ENCODE measurements around the gene MAML2.

MAML2 gene

DNA sequence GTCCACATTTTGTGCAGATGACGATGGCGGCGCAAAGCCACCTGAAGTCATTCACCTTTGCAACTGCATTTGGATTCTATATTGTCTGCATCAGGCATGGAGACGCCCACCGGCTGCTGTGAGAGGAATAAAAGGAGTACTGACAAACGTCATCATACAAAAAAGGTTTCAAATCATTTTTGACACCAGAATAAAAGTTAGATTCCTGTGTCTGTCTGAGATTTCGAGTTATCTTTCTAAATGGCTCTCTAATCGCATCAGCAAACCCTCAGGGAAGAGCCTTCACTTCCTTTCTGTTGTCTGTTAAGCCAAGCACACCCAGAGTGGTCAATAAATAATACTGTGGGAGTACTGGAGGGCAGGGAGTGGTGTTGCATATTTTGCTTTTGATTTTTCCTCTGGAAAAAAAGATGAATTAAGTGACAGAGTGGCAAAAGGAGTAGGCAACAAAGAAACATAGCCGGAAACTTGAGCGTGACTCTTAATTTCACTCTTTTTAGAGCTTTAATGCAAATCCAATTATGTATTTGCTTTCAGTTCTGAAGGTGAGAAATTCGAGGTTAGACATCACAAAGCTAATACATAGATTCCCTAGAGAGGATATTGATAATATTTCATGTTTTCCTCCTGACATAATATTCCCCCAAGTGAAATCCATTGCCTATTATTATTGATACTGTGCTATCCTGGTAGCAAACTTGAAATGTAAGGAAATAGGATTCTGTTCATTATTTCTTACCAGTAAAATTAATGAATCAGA is 268.3 kb downstream of the MAML2 start:
- DNase-seq (ENCODE audit: extremely low read depth, low read depth) = no peak
- TF ChIP-seq, protein P1, sequence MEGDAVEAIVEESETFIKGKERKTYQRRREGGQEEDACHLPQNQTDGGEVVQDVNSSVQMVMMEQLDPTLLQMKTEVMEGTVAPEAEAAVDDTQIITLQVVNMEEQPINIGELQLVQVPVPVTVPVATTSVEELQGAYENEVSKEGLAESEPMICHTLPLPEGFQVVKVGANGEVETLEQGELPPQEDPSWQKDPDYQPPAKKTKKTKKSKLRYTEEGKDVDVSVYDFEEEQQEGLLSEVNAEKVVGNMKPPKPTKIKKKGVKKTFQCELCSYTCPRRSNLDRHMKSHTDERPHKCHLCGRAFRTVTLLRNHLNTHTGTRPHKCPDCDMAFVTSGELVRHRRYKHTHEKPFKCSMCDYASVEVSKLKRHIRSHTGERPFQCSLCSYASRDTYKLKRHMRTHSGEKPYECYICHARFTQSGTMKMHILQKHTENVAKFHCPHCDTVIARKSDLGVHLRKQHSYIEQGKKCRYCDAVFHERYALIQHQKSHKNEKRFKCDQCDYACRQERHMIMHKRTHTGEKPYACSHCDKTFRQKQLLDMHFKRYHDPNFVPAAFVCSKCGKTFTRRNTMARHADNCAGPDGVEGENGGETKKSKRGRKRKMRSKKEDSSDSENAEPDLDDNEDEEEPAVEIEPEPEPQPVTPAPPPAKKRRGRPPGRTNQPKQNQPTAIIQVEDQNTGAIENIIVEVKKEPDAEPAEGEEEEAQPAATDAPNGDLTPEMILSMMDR (IDR thresholded peaks at IDR 0.05; ENCODE audit: low read depth, low read length) = no peak

DNA sequence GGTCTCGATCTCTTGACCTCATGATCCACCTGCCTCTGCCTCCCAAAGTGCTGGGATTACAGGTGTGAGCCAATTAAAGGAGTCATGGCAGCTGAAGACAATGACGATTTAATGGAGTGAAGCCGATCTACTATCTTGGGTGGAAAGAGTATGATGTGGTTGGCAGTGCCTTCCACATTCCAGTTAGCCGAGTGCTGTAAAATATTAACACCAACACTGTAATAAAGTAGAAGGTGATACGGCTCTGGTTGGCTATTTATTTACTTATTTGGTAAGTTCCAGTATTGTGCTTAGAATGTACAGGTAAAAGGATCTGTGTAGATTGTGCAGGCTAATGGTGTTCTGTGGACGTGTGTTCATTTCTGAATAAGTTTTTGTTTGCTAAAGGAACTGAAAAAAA is 269.5 kb downstream of the MAML2 start:
- no peak for DNase-seq (ENCODE audit: extremely low read depth, low read depth)
- TF ChIP-seq, protein P1 (IDR thresholded peaks at IDR 0.05; ENCODE audit: low read depth, low read length) = no peak

DNA sequence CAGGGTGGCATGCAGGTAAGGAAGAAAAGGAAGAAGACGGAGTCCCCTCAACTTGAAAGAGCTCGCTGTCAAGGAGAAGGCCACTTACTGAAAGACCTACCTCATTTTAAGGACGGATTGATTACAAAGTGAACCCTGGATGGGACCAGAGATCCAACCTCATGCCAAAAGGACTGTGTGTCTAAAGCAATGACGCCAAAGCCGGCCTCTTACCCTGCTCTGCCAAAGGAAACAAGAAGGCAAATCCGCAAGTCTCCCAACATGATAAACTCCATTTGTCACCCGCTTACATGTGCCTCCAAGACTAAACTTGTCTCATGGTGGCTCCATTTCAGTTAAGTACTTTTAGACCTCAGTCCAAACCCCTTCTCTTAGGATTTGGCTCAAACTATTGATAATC is 270.4 kb downstream of the MAML2 start:
- TF ChIP-seq, protein P1 (IDR thresholded peaks at IDR 0.05; ENCODE audit: low read depth, low read length) = no peak
- no peak for DNase-seq (ENCODE audit: extremely low read depth, low read depth)

DNA sequence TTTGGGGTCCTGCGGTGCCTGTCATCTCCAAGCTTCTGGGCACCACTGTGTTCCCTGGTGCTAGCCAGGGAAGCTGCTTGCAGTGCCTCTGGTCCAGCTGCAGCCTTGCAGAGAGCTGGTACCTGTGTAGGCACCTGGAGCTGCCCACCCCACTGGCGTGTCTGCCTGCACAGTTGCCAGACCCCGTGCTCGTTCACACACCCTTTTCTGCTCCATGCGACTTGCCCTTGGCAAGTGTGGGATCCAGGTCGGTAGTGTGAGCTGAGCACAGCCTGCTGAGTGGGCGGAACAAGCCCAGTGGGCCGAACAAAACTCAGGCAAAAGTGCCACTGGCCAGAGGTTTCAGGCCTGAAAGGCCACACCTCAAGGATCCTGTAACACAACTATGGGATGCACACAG is 272.5 kb downstream of the MAML2 start:
- TF ChIP-seq, protein P1 (IDR thresholded peaks at IDR 0.05; ENCODE audit: low read depth, low read length) = no peak
- no peak for DNase-seq (ENCODE audit: extremely low read depth, low read depth)

DNA sequence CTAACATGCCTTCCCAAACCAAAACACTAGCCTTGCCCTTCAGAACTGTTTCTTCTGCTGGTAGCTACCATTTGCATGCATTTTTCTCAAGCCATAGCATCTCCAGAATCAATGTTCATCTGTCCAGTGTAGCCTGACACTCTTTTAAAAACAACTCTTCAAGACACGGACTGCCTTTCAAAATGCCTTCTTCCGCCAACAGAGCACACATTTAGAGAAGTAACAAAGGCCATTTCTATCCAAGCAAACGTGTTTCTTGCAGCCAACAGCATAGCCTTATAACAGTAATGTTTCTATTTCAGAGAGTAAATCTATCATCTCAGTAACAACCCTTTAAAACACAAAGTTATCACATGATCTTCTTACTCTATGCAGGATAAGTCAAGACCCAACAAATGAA is 275.8 kb downstream of the MAML2 start:
- TF ChIP-seq, protein P1 (IDR thresholded peaks at IDR 0.05; ENCODE audit: low read depth, low read length) = no peak
- DNase-seq (ENCODE audit: extremely low read depth, low read depth) = no peak

DNA sequence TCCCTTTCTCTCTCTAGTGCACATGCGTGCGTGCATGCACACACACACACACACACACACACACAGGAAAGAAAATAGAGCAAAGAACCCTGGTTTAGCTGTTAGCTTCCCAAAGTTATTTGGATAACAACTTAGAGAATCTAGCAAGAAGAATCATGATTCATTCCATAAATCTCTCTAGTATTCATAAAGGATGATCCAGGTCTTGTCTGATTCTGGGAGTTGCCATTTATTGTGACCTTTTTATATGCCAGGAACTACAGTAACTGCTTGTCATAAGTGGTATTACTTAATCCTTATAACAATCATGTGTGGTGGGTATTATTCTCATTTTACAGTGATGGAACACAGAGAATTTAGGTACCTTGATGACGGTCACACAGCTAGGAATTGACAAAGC is 277.6 kb downstream of the MAML2 start:
- TF ChIP-seq, protein P1 (IDR thresholded peaks at IDR 0.05; ENCODE audit: low read depth, low read length) = no peak
- no peak for DNase-seq (ENCODE audit: extremely low read depth, low read depth)

DNA sequence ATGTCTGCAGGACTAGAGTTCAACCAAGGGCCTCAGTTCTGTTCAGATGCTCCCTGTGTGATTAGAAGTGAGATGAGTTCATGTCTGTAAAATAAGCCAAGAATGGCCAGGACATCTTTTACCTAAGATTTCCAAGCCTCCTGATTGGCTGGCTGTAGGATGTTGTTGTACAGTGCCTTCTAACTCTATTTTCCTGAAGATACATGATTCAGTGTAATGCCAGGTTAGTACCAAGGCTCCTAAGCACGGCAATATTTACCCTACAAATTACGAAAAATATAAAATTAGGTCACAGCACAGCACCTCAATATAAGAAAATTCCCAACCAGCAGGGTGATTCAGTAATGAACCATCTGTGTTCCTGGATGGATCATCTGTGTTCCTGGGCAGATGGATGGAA is 279.1 kb downstream of the MAML2 start:
- DNase-seq (ENCODE audit: extremely low read depth, low read depth) = no peak
- TF ChIP-seq, protein P1 (IDR thresholded peaks at IDR 0.05; ENCODE audit: low read depth, low read length) = no peak
